A673 (cell line): Measurements from ENCODE around the gene FARP1. TPM values are rescaled to one million over a fixed set of nuclear protein-coding genes. Genes with fewer than 3 reads are reported as not detected.
"Not testable (repeated sequence)": the region's sequence is repeated elsewhere in the genome, so short reads cannot be mapped to it uniquely, and the experiment has no call there.

ENCODE experiments used
- BruUV-seq: library from RNA; stranded (reverse); fragments of 400-500 nt; replicated peaks from 2 replicates; lab custom pipeline; 2021; lab: Mats Ljungman, UMichigan
- CTCF ChIA-PET: fragments of 300-600 bp; sonication (Branson Sonifier 250); formaldehyde crosslinking; loops from one replicate; lab custom pipeline; 2022; ENCODE audit warnings: antibody characterized with exemption; lab: Charles Lee
- POLR2A ChIA-PET: fragments of 300-600 bp; sonication (Branson Sonifier 250); formaldehyde crosslinking; loops from one replicate; lab custom pipeline; 2022; ENCODE audit warnings: antibody characterized with exemption; ENCODE audit not compliant: low non-redundant PET; lab: Charles Lee
- DNase-seq: peaks from one replicate; pipeline ENCODE4 v3.0.0-alpha.2; 2015; ENCODE audit warnings: low spot score
- H3K27ac ChIP-seq: fragments of 200-600 bp; sonication (generic); 2 replicates; pipeline ENCODE4 v1.5.1; 2016; ENCODE audit warnings: mixed run types, low read depth, mild to moderate bottlenecking, mixed read lengths, antibody characterized with exemption, low read length; ENCODE audit not compliant: poor library complexity, severe bottlenecking
- H3K27me3 ChIP-seq: fragments of 200-600 bp; sonication (generic); replicated peaks from 2 replicates; pipeline ENCODE4 v1.6.1; 2017; ENCODE audit warnings: mixed run types, low read depth, mild to moderate bottlenecking, mixed read lengths, antibody characterized with exemption, low read length; ENCODE audit not compliant: insufficient read depth, poor library complexity
- H3K36me3 ChIP-seq: fragments of 200-600 bp; sonication (generic); 2 replicates; pipeline ENCODE4 v1.6.1; 2016; ENCODE audit warnings: mixed run types, mild to moderate bottlenecking, mixed read lengths, antibody characterized with exemption, low read length; ENCODE audit not compliant: insufficient read depth, poor library complexity, severe bottlenecking
- H3K4me1 ChIP-seq: fragments of 200-600 bp; sonication (generic); 2 replicates; pipeline ENCODE4 v1.6.1; 2017; ENCODE audit warnings: mixed run types, mild to moderate bottlenecking, mixed read lengths, antibody characterized with exemption, low read length; ENCODE audit not compliant: insufficient read depth, poor library complexity, severe bottlenecking
- H3K4me3 ChIP-seq: fragments of 200-600 bp; sonication (generic); 2 replicates; pipeline ENCODE4 v1.5.1; 2016; ENCODE audit warnings: low read depth, mixed run types, mild to moderate bottlenecking, mixed read lengths, low read length; ENCODE audit not compliant: poor library complexity, severe bottlenecking
- H3K9me3 ChIP-seq: fragments of 200-600 bp; sonication (generic); 2 replicates; pipeline ENCODE4 v1.6.1; 2016; ENCODE audit warnings: mixed run types, low read depth, mild to moderate bottlenecking, mixed read lengths, antibody characterized with exemption, low read length; ENCODE audit not compliant: poor library complexity, severe bottlenecking
- EZH2 ChIP-seq: fragments of 200-600 bp; sonication (generic); IDR thresholded peaks from 2 replicates; pipeline ENCODE4 v1.6.1; 2017; ENCODE audit warnings: borderline replicate concordance, low read depth, mild to moderate bottlenecking, mixed read lengths, antibody characterized with exemption, low read length; ENCODE audit not compliant: poor library complexity, severe bottlenecking
- intact Hi-C: fragments of 100-400 bp; cut with micrococcal nuclease; formaldehyde crosslinking; loops from one replicate; pipeline ENCODE4 v1.10.0; 2022; ENCODE audit not compliant: unreplicated experiment
- total RNA-seq: library from RNA; stranded (reverse); gene quantifications from 2 replicates; pipeline ENCODE4 v1.2.3, GENCODE V29; 2021
- TF ChIP-seq, protein P1 (sequence below): fragments of 300-800, 200-600 bp; sonication (generic); conservative IDR thresholded peaks from 2 replicates; pipeline ENCODE4 v1.5.1; 2017; ENCODE audit warnings: low read depth, mild to moderate bottlenecking, antibody characterized with exemption, low read length, moderate library complexity, mixed read lengths

FARP1 gene
- total RNA-seq, 1 experiment from 2014 or later: 177 TPM

DNA sequence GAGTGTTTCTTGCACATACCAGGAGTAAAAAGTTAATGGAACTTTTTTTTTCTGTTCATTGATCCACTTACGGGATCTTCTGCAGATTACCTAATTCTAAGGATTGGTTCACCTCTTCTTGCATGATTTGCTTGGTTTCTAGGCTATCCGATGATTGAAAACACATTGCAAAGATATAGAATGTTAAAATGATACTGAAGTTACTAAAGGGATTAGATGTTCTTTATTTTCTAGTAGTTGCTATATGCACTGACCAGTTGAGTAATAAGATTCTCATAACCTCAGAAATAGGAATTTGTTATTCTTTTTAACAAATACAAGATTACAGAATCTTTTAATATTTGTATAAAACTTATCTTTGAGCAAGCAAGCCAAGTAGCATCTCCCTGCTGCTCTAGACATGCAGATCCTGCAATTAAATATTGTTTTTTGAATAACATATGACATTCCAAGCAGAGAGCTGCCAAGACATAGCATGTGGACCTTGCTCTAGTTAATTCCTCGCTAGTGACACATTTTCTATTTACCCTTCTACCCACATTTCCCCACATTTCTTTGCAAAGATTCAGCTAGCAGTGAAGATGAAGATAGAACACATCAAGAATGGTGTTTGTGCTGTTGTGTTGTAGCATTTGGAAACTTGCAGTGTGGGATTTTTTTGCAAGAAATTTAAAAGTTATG, 85.9 kb downstream of the FARP1 start:
- DNase-seq: no peak
- TF ChIP-seq, protein P1, sequence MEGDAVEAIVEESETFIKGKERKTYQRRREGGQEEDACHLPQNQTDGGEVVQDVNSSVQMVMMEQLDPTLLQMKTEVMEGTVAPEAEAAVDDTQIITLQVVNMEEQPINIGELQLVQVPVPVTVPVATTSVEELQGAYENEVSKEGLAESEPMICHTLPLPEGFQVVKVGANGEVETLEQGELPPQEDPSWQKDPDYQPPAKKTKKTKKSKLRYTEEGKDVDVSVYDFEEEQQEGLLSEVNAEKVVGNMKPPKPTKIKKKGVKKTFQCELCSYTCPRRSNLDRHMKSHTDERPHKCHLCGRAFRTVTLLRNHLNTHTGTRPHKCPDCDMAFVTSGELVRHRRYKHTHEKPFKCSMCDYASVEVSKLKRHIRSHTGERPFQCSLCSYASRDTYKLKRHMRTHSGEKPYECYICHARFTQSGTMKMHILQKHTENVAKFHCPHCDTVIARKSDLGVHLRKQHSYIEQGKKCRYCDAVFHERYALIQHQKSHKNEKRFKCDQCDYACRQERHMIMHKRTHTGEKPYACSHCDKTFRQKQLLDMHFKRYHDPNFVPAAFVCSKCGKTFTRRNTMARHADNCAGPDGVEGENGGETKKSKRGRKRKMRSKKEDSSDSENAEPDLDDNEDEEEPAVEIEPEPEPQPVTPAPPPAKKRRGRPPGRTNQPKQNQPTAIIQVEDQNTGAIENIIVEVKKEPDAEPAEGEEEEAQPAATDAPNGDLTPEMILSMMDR: no peak
- no peak for TF ChIP-seq EZH2
- H3K27ac ChIP-seq: no peak overlapping the region
- intact Hi-C loops: no loop called here
- CTCF ChIA-PET: no interaction called here
- H3K4me1 ChIP-seq: peaks cover 10% of the 10 kb centered on the region
- H3K36me3 ChIP-seq: peaks cover 4% of the 10 kb centered on the region
- no peaks in the 10 kb centered on the region for H3K9me3 ChIP-seq
- H3K4me3 ChIP-seq: no peak overlapping the region
- no peaks in the 10 kb centered on the region for H3K27me3 ChIP-seq
- POLR2A ChIA-PET: no interaction called here
- no TSS peak for BruUV-seq

DNA sequence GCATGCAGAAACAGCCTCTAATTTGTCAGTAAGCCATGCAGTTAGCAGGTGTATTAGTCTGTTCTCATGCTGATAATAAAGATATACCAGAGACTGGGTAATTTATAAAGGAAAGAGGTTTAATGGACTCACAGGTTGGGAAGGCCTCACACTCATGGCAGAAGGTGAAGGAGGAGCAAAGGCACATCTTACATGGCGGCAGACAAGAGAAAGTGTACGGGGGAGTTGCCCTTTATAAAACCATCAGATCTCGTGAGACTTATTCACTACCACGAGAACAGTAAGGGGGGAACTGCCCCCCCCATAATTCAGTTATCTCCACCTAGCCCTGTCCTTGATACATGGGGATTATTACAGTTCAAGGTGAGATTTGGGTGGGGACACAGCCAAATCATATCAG, 87.9 kb downstream of the FARP1 start:
- H3K9me3 ChIP-seq, BruUV-seq, H3K27ac ChIP-seq, DNase-seq, H3K4me3 ChIP-seq, POLR2A ChIA-PET, H3K27me3 ChIP-seq, intact Hi-C loops, CTCF ChIA-PET, H3K36me3 ChIP-seq: not testable (repeated sequence)
- H3K4me1 ChIP-seq: peaks cover 18% of the 10 kb centered on the region

DNA sequence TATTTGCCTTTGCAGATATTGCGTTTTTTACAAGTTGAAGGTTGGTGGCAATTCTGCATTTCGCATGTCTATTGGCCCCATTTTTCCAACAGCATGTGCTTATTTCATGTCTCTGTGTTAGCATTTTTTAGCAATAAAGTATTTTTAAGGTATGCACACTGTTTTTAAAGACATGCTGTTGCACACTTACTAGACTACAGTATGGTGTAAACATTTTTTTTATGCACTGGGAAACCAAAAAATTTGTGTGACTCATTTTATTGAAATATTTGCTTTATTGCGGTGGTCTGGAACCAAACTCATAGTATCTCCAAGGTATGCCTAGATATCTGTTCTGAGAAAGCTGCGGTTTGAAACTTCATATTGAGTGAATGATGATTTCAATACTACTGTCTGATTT, 89.6 kb downstream of the FARP1 start:
- intact Hi-C loops: no loop called here
- ChIA-PET POLR2A (no interaction called here), CTCF (no interaction called here)
- Histone ChIP-seq H3K4me3 (no peak overlapping the region), H3K36me3 (peaks cover 4% of the 10 kb centered on the region), H3K9me3 (no peaks in the 10 kb centered on the region), H3K4me1 (peaks cover 22% of the 10 kb centered on the region), H3K27me3 (no peaks in the 10 kb centered on the region), H3K27ac (no peak overlapping the region)
- TF ChIP-seq EZH2: no peak
- TF ChIP-seq, protein P1: no peak
- DNase-seq: no peak
- BruUV-seq: no TSS peak

DNA sequence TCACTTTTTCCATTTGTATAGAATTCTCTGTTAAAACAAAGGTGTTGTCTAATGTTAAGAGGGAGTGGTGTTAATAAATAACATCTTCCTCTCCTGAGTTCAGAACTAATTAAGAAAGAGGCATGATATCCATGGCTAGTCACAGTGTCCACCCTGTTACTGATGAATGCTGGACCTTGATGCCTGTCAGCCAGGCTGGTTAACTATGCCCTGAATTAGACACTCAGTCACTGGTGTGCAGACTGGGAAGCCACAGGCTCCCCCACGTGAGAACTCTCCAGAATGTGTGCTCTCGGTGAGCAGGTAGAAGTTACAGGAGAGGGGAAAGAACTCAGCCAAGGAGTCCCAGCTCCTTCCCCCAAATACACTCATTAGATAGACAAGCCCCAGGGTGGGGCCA, 90.2 kb downstream of the FARP1 start:
- Histone ChIP-seq H3K27ac (no peak overlapping the region), H3K36me3 (peaks cover 4% of the 10 kb centered on the region), H3K9me3 (no peaks in the 10 kb centered on the region), H3K4me3 (no peak overlapping the region), H3K27me3 (no peaks in the 10 kb centered on the region), H3K4me1 (peaks cover 22% of the 10 kb centered on the region)
- ChIA-PET CTCF (no interaction called here), POLR2A (no interaction called here)
- no peak for TF ChIP-seq EZH2
- TF ChIP-seq, protein P1: no peak
- BruUV-seq: no TSS peak
- intact Hi-C loops: no loop called here
- no peak for DNase-seq
